ENCODE results near the gene GNG12. TPM values are rescaled to one million over a fixed set of nuclear protein-coding genes. Genes with fewer than 3 reads are reported as not detected.

The GNG12 gene
- total RNA-seq, 1 experiment from 2014 or later: 23.7 TPM

GRCh38 chr1:67789551-67789950 is 43.7 kb downstream of the GNG12 start:
- Mint-ChIP-seq H3K4me3 (no peak overlapping the region), H3K4me1 (peaks cover 44% of the 10 kb centered on the region), H3K9me3 (no peaks in the 10 kb centered on the region), H3K27ac (no peak overlapping the region), H3K27me3 (ENCODE audit: low read depth) (no peaks in the 10 kb centered on the region), H3K36me3 (no peaks in the 10 kb centered on the region)
- ATAC-seq (no peak), DNase-seq (ENCODE audit: low spot score) (no peak)
- CTCF ChIA-PET: interaction anchor here (1.4 kb wide), 1 partner anchor 18 kb away, joined by 4 read pairs; no protein-coding TSS in a partner anchor
- POLR2A ChIA-PET: no interaction called here
- TF ChIP-seq HMGA2 (CRISPR knock-in tag; IDR thresholded peaks at IDR 0.05) (no peak), GRHL2 (CRISPR knock-in tag; IDR thresholded peaks at IDR 0.05; ENCODE audit: insufficient replicate concordance, severe bottlenecking) (no peak)

GRCh38 chr1:67788904-67789303 is 44.4 kb downstream of the GNG12 start:
- H3K36me3 Mint-ChIP-seq: no peaks in the 10 kb centered on the region
- no peak for ATAC-seq
- POLR2A ChIA-PET: no interaction called here

GRCh38 chr1:67788238-67788790 is 45.0 kb downstream of the GNG12 start:
- ATAC-seq (no peak), DNase-seq (ENCODE audit: low spot score) (no peak)
- Mint-ChIP-seq H3K4me1 (peaks cover 34% of the 10 kb centered on the region), H3K36me3 (no peaks in the 10 kb centered on the region), H3K27ac (no peak overlapping the region), H3K9me3 (no peaks in the 10 kb centered on the region), H3K27me3 (ENCODE audit: low read depth) (no peaks in the 10 kb centered on the region), H3K4me3 (no peak overlapping the region)
- ChIA-PET CTCF (interaction anchor here (1.4 to 2.0 kb wide), 2 partner anchors 17 to 22 kb away, joined by 4 to 11 read pairs; no protein-coding TSS in a partner anchor), POLR2A (no interaction called here)
- TF ChIP-seq FOXP4 (CRISPR knock-in tag; IDR thresholded peaks at IDR 0.05): no peak
- no peak for TF ChIP-seq SOX15 (CRISPR knock-in tag; IDR thresholded peaks at IDR 0.05)
- TF ChIP-seq SMAD3 (CRISPR knock-in tag; IDR thresholded peaks at IDR 0.05; ENCODE audit: borderline replicate concordance): no peak
- no peak for TF ChIP-seq USF1 (CRISPR knock-in tag; IDR thresholded peaks at IDR 0.05)
- no peak for TF ChIP-seq CBFB (CRISPR knock-in tag; IDR thresholded peaks at IDR 0.05; ENCODE audit: low read depth)
- TF ChIP-seq PREB (CRISPR knock-in tag; IDR thresholded peaks at IDR 0.05; ENCODE audit: borderline replicate concordance): no peak
- TF ChIP-seq TP53 (CRISPR knock-in tag; IDR thresholded peaks at IDR 0.05): no peak
- TF ChIP-seq CREM (CRISPR knock-in tag; IDR thresholded peaks at IDR 0.05): no peak
- TF ChIP-seq ZNF232 (CRISPR knock-in tag; IDR thresholded peaks at IDR 0.05): no peak
- TF ChIP-seq JUN (CRISPR knock-in tag; IDR thresholded peaks at IDR 0.05): no peak
- no peak for TF ChIP-seq GRHL2 (CRISPR knock-in tag; IDR thresholded peaks at IDR 0.05; ENCODE audit: insufficient replicate concordance, severe bottlenecking)
- no peak for TF ChIP-seq E2F5 (CRISPR knock-in tag; IDR thresholded peaks at IDR 0.05)

More at GRCh38 chr1:67788904-67789303, 44.4 kb downstream of the GNG12 start:
- Mint-ChIP-seq H3K4me3 (no peak overlapping the region), H3K9me3 (no peaks in the 10 kb centered on the region), H3K27me3 (ENCODE audit: low read depth) (no peaks in the 10 kb centered on the region), H3K27ac (no peak overlapping the region), H3K4me1 (peaks cover 40% of the 10 kb centered on the region)
- TF ChIP-seq ATF6 (CRISPR knock-in tag; IDR thresholded peaks at IDR 0.05) (no peak), ATF3 (CRISPR knock-in tag; conservative IDR thresholded peaks at IDR 0.05) (no peak), CDX4 (CRISPR knock-in tag; IDR thresholded peaks at IDR 0.05; ENCODE audit: borderline replicate concordance) (no peak), NR2C2 (CRISPR knock-in tag; IDR thresholded peaks at IDR 0.05) (no peak), ZNF416 (CRISPR knock-in tag; IDR thresholded peaks at IDR 0.05) (no peak)
- DNase-seq (ENCODE audit: low spot score): no peak
- CTCF ChIA-PET: interaction anchor here (1.4 kb wide), 1 partner anchor 17 kb away, joined by 4 read pairs; no protein-coding TSS in a partner anchor
